Measurements from ENCODE around the gene IL23R.
"Not testable (repeated sequence)": the region's sequence is repeated elsewhere in the genome, so short reads cannot be mapped to it uniquely, and the experiment has no call there.

Gene IL23R, protein sequence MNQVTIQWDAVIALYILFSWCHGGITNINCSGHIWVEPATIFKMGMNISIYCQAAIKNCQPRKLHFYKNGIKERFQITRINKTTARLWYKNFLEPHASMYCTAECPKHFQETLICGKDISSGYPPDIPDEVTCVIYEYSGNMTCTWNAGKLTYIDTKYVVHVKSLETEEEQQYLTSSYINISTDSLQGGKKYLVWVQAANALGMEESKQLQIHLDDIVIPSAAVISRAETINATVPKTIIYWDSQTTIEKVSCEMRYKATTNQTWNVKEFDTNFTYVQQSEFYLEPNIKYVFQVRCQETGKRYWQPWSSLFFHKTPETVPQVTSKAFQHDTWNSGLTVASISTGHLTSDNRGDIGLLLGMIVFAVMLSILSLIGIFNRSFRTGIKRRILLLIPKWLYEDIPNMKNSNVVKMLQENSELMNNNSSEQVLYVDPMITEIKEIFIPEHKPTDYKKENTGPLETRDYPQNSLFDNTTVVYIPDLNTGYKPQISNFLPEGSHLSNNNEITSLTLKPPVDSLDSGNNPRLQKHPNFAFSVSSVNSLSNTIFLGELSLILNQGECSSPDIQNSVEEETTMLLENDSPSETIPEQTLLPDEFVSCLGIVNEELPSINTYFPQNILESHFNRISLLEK

DNA sequence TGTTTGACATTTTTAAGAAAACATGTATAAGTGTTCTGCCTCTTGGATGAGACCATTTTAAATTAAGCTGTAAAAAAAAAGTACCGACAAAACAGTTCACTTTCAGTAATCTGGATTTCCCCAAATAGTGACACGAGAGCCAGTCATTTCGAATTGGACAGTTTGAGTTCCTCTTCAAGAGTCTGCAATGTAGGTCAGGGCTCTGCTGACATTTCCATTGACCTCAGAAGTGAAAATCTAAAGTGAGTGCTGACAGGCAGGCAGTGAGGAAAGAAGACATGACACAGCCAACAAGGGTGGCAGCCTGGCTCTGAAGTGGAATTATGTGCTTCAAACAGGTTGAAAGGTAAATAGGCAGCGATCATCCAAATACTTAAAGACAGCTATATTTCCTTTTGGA lies at the start of gene IL23R:
IL23R (plus strand) TSS at position 259 of the 400 bp plus-strand sequence. CDS start 1,667 bp downstream, outside the sequence.
- peak; percentile 32 for DNase-seq

DNA sequence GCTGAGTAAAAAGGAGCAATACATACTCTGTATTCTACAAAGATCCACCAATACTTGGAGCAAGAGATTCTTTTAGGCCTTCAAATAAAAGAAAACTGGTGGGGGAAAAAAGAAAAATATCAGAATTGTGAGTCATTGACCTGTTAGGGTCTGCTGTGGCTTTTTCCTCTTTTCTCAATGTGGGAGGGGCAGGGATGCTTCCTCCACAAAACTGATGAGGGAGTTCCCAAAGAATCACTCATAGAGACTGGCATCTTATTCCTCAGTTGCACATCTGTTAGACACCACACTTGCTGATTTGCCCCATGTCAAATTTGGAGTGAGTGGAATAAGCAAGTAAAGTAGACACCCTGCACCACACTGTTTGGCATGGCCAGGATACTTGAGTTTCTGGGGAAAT lies 48.1 kb upstream of the IL23R start:
- DNase-seq = no peak

DNA sequence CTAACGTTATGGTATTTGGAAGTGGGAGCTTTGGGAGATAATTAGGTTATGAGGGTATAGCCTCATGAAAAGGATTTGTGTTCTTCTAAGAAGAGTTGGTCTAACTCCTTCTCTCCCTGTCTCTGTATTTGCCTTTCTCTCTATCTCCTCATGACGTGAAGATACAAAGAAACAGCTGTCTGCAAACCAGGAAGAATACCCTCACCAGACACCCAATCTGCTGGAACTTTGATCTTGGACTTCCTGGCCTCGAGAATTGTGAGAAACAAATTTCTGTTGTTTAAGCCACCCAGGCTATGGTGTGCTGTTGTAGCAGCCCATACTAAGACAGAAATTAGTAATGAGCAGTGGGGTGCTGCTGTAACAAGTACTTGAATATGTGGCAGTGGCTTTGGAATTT lies 47.6 kb upstream of the IL23R start:
- no peak for DNase-seq

DNA sequence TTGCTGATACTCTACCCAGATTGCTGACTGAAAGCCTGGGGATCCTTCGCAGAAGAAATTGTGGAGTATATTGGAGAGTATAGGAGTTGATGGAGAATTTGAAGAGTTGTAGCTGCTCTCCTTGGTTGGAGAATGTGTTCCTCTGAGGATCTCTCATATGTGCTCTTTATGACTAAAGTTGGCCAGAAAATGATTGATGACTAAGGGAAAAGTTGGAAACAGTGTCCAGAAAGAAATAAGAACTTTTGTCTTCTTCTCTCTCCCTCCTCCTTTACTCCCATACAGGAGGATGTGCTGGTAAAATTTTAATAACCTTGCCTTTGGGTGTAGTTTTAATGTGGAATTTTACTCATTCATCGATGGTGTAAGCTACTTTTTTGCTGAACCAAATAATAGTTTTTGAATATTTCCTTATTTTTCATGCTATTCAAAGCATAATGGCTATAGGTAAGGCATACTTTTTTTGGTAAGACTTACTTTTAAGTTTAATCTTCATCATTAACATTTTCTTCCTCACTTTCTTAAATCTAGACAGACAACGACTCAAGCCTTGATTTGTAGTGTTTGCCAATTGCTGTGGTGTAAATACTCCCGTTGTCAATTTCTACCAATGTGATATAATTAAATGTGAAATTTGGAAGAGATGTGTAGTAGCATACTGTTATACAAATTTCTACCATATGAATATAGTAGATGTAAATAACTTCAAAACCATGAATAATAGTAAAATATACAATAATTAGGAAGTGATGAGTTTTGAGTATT lies 45.2 kb upstream of the IL23R start:
- DNase-seq = no peak

DNA sequence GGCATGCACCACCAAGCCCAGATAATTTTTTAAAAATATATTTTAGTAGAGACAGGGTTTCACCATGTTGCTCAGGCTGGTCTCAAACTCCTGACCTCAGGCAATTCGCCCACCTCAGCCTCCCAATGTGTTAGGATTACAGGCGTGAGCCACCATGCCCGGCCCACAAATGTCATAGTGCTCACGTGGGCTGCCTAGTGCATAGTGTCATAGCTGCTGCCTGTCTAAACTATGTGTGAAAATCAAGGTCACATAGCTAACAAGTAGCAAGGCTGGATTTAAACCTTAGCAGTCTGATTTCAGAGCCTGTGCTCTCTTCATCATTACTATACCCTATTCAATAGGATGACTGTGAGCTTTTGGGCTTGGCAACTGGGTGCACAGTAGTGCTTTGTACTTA lies 41.8 kb upstream of the IL23R start:
- DNase-seq = no peak

DNA sequence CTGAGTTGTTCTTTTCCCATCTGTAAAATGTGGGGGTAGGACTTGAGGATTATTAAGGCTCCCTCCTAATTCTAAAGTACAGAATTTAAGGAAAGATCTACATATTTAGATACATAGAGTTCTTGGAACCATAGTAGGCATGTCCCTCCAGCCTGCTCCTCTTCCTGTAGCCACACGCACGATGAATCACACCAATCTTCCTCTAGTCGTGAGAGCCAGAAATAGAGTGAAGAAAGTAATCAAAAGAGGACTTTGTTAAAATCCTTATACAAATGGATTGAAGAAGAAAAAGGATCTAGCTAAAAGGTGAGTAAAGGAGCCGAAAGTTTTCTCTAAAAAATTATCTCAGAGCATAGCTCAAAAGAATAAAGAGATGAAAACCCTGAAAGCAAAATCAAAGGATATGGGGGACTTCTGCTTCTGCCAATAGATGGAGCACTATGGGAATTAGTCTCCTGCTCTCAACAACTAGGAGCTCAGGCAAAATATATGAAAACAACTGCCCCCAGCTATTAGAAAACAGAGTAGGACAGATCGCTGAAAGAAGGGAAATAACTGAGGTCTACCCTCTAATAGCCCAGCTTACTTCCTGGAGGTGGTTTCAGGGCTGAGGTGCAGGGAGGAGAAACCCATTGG lies 40.0 kb upstream of the IL23R start:
- DNase-seq = no peak

DNA sequence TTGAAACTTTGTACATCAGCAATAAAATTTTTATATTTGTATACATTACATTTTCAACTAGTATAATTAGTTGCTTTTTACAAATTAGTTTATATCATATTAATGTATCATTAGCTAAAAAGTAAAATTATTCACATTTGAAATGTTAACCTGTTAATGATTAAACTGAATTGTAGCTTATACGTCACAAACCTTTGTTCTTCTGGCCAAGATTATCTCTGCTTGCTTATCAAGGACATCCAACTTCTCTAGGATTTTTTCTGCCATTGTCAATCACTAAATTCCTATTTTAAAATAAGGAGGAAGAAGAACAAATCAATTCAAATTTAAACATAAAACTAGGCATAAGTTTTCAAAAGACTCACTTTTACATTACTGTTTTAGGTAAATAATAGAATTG lies 39.3 kb upstream of the IL23R start:
- no peak for DNase-seq

DNA sequence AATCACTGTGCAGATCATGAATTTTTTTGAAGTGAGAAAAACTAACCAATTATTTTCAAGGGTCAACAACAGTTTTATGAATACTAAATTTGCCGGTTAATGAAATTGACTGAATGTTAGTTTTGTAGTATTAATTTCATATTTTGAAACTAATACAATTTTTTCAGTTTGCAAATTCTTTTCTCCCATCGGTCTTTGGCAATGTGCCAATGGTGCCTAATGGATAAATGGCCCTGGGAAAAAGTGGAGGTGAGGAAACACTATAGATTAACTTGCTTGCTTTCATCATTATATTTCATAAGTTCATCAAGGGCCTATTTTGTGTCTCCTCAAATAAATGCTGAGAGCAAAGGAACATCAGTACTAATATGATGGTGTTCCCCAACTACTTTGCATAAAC lies 35.6 kb upstream of the IL23R start:
- DNase-seq = no peak

DNA sequence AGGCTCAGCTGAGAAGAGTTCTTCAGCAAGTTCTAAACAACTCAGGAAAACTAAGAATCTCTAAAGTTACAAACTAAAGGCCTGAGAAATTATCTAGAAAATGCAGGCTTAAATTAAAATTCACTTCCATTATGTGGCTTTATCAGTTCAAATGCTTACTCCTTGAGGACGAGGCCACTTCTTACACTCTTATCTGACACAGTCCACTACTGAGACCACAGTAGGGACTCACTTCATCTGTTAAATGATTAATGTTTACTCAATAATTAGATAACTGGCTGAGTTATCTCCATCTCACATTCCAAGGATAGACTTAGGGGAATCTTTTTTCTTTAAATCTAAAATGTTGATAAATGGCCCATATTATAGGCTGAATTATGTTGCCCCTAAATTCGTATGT lies 33.1 kb upstream of the IL23R start:
- DNase-seq = no peak

DNA sequence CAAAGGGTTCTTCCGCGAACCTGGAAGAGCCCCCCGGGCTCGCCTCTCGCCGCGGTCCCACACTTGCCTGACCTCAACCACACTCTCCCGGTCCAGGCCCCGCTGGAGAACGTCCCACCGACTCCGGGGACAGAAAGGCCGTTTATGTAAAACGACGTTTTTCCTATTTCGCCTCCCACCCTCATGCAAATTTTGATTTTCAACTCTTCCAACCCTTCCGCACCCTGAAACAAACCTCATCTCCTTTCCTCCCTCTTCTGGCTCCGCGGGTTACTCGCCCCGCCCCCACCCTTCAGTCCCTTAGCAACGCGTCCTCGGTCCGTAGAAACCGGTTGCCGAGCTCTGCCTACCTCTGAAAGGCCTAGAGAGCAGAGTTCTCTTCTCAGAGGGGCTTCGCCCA lies 31.6 kb upstream of the IL23R start, which contains the start of gene C1orf141:
C1orf141 (minus strand) TSS at position 276 of the 400 bp plus-strand sequence. CDS start 7,730 bp downstream, outside the sequence.
- DNase-seq = peak; percentile 25

DNA sequence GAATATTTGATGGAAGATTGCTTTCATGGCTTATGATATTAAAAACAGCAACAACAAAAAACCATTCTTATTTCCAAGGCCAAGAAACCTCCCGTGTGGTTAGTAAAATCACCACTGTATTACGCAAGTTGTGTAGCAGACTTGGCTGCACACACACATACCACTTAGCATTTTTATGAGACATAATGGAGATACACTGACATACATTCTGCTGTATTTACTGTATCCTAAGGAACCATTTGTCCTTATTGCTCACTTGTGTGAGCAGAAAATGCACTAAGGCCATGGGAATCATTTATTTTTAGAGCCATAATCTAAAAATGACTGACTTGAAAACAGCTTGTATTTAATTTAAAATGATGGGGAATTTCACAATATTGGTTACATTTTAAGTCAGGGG lies 30.9 kb upstream of the IL23R start:
- DNase-seq = no peak

DNA sequence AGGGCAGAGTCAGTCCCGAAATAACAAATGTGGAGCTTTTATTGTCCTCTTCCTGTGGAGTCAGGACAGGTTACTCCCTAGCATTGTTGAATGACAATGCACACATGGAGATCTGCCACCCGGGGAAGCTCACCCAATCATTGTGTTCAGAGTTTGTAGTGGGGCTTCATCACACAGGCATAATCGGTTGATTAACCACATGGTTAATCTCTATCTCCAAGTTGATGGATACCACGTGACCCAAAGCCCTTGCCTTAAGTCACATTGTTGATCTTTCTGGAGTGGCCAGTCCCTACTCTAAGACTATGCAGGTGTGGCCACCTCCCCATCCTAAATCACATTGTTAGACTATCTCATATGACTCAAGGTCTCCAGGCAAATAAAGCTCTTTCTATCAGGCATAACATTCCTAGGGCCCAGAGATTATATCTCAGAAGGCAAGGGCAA lies 28.9 kb upstream of the IL23R start:
- no peak for DNase-seq

DNA sequence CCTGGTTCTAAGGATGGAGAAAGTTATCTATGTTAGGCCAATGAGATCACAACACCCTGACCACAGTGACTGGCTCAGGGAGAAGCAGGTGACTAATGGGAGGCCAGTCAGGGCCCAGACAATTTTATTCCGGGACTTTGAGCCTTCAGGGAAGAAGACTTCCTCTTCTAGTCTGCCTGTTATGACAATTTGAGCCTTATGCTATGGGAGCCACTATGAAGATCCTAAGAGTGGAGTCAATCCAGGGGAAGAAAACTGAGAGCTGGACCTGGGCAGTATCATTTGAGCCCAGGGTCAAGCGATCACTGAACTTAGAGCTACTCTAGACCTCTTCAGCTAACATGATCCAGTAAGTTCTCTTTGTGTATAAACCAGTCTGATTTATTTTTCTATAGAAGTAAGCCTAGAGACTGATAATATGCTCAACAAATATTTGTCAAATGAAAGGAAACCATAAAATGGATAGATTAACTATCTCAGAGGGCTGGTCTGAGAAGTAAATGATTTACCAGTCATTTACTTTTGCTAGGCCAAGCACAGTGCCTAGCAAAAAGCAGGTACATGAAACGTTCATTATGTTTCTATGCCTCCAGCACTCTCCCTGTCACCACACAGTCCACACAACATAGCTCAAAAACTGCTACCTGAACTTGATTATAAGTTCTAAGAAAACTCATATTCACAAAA lies 27.3 kb upstream of the IL23R start:
- DNase-seq = no peak

DNA sequence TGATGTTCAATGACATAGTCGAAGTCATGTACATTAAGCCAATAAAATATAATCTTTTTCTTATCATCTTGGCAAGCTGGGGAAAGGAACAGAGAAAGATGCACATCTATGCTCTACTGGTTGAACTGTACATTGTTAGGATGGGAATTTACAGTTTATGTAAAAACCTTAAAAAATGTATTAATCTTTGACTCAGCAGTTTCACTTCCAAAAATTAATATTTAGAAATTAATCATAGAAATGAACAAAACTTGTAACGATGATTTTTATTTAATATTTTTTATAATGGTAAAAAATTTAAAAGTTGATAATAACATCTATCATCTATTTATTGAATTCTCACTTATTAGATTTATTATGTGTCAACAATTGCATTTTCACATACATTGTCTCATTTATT lies 25.8 kb upstream of the IL23R start:
- no peak for DNase-seq

DNA sequence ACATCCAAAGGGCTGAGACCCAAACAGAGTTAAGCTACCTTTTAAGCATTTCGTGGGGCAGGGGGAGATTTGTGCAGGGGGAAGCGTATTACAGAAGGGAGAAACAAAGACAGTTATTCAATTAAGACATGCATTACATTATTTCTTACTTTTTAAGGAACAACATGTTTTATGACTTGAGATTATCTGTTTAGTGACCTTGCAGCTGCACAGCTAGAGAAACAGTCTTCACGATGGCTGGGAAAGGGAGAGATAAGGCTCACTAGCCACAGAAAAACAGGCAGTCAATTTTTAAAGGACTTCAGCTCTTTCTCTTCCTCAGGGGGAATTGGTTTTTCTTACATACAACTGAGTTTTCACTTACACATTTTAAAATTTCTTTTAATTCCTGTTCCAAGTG lies 24.4 kb upstream of the IL23R start:
- not testable (repeated sequence) for DNase-seq

DNA sequence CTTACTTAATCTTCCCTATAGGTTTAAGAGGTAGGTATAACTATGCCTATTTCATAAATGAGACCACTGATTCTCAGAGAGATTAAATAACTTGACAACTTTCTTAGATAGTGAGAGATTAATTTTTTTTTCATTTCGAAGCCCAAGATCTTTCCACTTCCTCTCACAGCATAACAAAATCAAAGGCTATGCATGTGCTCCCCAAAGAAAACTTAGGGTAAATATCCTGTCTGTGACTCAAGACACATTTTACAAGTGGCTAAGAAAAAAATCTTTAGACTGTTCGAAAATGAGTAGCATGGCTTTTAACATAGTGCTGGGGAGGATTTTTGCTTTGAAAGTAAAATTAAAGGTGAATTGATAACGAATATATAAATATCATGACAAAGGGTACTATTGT lies 23.3 kb upstream of the IL23R start:
- DNase-seq = no peak

DNA sequence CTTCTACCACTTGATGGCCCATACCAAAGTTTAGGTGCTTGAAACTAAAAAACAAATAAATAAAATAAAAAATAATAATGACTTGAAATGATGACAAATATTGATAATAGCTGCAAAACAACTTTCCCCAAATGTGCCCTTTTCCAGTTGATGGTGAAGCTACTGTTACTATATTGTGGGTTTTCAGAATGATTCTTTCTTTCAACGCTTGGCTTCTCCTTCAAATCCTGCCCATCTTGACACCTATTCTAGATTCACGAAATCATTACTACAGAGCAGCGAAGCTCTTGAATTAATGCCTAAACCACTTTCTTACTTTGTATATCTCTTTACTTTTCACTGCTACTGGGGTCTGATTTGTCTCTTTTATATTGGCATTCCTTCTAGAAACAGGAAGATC lies 22.3 kb upstream of the IL23R start:
- no peak for DNase-seq

DNA sequence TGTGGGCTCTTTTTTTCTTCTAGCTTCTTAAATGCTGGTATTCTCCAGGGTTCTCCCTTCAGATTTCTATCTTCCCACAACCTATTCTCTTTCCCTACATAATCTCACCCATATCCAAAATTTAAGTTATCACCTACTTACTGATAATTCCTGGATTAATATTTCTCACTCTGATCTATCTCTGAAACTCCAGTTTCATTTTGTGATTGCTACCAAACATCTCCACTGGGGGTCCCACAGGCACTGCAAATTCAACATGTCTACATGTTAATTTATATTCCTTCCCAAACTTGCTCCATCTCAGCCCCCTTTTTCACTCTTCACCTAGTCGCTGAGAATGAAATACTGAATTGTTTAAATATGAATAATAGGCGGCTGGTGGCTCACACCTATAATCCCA lies 21.6 kb upstream of the IL23R start:
- no peak for DNase-seq

DNA sequence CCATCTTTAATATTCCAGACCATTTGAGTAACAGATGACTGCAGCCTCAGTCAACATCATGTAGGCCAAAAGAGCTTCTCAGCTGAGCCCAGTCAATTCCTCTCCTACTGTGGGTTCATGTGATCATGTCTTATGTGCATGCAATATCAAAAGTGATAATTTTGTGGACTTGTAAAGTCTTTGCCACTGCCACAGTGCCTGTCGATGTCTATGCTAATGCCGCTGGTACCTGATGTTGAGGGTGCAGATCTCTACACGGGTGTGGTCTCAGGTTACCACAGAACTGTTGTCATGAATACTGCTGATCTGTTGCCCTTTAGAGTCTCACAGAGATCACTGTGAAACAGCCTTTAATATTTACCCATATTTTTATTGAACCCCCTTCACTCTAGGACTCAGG lies 20.2 kb upstream of the IL23R start:
- DNase-seq = no peak

DNA sequence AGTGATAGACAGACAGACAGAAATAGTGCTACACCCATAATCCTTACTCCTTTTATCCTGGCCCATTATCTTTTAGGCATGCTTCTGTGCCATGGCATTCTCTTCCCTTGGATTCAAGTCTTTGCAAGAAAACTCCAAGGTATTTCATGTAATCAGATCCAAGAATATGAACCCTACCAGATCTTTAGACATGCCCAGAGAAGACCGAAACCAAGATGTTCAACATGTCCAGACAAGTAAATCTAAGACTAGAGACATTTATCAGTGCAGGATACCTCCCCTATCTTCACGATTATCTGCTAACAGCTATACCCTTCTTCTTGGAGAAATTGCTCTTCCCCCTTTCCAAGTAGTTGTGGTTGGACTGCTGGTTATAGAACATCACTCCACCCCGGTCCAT lies 19.7 kb upstream of the IL23R start:
- DNase-seq = no peak

DNA sequence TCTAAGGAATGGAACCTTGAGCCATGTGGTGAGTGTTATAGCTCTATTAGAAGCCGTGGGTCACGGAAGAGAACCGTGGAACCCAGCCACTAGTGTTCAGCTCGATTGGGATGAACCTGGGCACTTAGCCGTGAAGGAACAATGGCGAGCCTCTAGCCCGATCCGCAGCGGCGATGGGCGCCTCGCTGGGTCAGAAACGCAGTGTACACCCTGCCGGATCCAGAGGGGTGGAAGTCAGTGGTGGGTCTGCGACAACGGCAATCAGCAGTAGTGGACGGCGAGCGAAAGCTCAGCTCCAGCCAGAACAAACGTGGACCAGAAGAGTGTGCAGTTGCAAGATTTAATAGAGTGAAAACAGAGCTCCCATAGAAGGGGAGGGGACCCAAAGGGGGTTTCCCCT lies 18.3 kb upstream of the IL23R start:
- not testable (repeated sequence) for DNase-seq

DNA sequence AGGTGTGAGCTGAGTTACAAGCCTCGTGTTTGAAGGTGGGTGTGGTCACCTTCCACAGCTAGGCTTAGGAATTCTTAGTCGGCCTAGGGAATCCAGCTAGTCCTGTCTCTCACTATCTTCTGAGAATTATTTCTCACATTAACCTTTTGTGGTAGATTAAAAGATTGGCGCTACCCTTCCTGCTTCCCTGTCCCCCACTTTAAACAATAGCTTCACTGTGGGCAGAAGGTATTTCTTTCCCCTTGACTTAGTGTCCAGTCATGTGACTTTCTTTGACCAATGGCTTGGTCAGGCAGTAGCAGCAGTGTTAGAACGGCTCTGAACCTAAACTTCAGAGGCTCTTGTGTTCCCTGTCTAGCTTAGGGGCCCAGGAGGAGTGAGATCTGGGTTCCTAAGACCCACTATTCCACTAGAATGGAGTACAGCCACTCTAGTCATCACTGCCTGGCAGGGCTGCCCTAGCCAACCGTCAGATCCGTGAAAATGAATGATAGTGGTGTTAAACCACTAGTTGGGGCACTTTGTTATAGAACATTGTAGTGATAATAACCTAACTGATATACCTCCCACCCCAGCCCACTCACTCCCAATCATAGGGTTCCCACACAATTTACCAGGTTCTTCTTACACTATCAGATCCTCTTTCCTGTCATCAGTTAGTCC lies 17.6 kb upstream of the IL23R start:
- DNase-seq = no peak

Data from stimulated activated CD4-positive, alpha-beta T cell treated with anti-CD3 and anti-CD28 coated beads, Interleukin-4, amount 100 ng/mL, for 1 hour (primary cell).